NCI-H187 treated with DMSO at 0.1 percent for 48 hours (cell line): Measurements from ENCODE around the gene ITSN1.
A peak's percentile ranks its signal among the peaks of the same experiment; 100 is the strongest.
"Not testable (repeated sequence)": the region's sequence is repeated elsewhere in the genome, so short reads cannot be mapped to it uniquely, and the experiment has no call there.

ENCODE experiments used
- DNase-seq: peaks from one replicate; lab custom pipeline; 2025; lab: John Stamatoyannopoulos, UW

Gene ITSN1

GRCh38 chr21:33896691-33897090 lies 254.4 kb downstream of the ITSN1 start:
- no peak for DNase-seq

- DNase-seq, result no peak
Measured at GRCh38 chr21:33897098-33897497, 254.8 kb downstream of the ITSN1 start.

- DNase-seq, result no peak
Measured at GRCh38 chr21:33897739-33898138, 255.4 kb downstream of the ITSN1 start.

GRCh38 chr21:33898586-33898985 lies 256.3 kb downstream of the ITSN1 start:
- DNase-seq, result no peak

- DNase-seq, result no peak
Measured at GRCh38 chr21:33899199-33899598, 256.9 kb downstream of the ITSN1 start.

GRCh38 chr21:33901412-33902288 lies 259.3 kb downstream of the ITSN1 start:
- no peak for DNase-seq

- DNase-seq, result no peak
Measured at GRCh38 chr21:33902349-33902748, 260.0 kb downstream of the ITSN1 start.

- no peak for DNase-seq
Measured at GRCh38 chr21:33904041-33904440, 261.7 kb downstream of the ITSN1 start.

GRCh38 chr21:33908760-33909159 lies 266.5 kb downstream of the ITSN1 start:
- DNase-seq, result no peak

GRCh38 chr21:33909756-33910155 lies 267.5 kb downstream of the ITSN1 start:
- no peak for DNase-seq

- no peak for DNase-seq
Measured at GRCh38 chr21:33914188-33914587, 271.9 kb downstream of the ITSN1 start.

GRCh38 chr21:33915368-33916199 lies 273.3 kb downstream of the ITSN1 start, which contains the start of gene ATP5PO:
ATP5PO (minus strand) TSS chr21:33915804; CDS start chr21:33915763, 41 bp downstream.
- DNase-seq, result peak; percentile 92

GRCh38 chr21:33916200-33916567 lies 273.9 kb downstream of the ITSN1 start:
- no peak for DNase-seq

- DNase-seq, result no peak
Measured at GRCh38 chr21:33917421-33917820, 275.1 kb downstream of the ITSN1 start.

- DNase-seq, result peak; percentile 90
Measured at GRCh38 chr21:33924079-33924765, 281.9 kb downstream of the ITSN1 start.

GRCh38 chr21:33924766-33925100 lies 282.4 kb downstream of the ITSN1 start:
- DNase-seq, result no peak

GRCh38 chr21:33926248-33926647 lies 283.9 kb downstream of the ITSN1 start:
- not testable (repeated sequence) for DNase-seq

GRCh38 chr21:33931052-33931798 lies 288.9 kb downstream of the ITSN1 start:
- peak; percentile 24 for DNase-seq

- no peak for DNase-seq
Measured at GRCh38 chr21:33931799-33932390, 289.6 kb downstream of the ITSN1 start.

GRCh38 chr21:33932731-33933130 lies 290.4 kb downstream of the ITSN1 start:
- DNase-seq, result no peak

GRCh38 chr21:33936301-33937038 lies 294.2 kb downstream of the ITSN1 start:
- DNase-seq, result no peak
